Measurements from ENCODE around the gene TPM3.
"Not testable (repeated sequence)": the region's sequence is repeated elsewhere in the genome, so short reads cannot be mapped to it uniquely, and the experiment has no call there.

Gene TPM3

GRCh38 chr1:154205778-154206177 lies 13.9 kb upstream of the TPM3 start:
- not testable (repeated sequence) for DNase-seq

GRCh38 chr1:154199563-154199879 lies 7.6 kb upstream of the TPM3 start:
- DNase-seq: no peak

- peak; percentile 33 for DNase-seq
These were observed 7.1 kb upstream of the TPM3 start for GRCh38 chr1:154198756-154199562.

GRCh38 chr1:154193821-154194220 lies 1.9 kb upstream of the TPM3 start:
- DNase-seq: no peak

- DNase-seq: no peak
These were observed 576 bp upstream of the TPM3 start for GRCh38 chr1:154192476-154192875.

GRCh38 chr1:154190550-154190949 lies 1.4 kb downstream of the TPM3 start:
- no peak for DNase-seq

- no peak for DNase-seq
These were observed 4.9 kb downstream of the TPM3 start for GRCh38 chr1:154186852-154187501.

- DNase-seq: peak; percentile 93
These were observed 5.7 kb downstream of the TPM3 start for GRCh38 chr1:154186177-154186576.

GRCh38 chr1:154183046-154183915 lies 8.6 kb downstream of the TPM3 start:
- peak; percentile 76 for DNase-seq

- no peak for DNase-seq
These were observed 9.4 kb downstream of the TPM3 start for GRCh38 chr1:154182344-154183045.

GRCh38 chr1:154181944-154182343 lies 10.0 kb downstream of the TPM3 start:
- no peak for DNase-seq

GRCh38 chr1:154179946-154180687 lies 11.8 kb downstream of the TPM3 start:
- no peak for DNase-seq

GRCh38 chr1:154178911-154179811 lies 12.7 kb downstream of the TPM3 start:
- peak; percentile 88 for DNase-seq

- DNase-seq: no peak
These were observed 13.9 kb downstream of the TPM3 start for GRCh38 chr1:154178013-154178412.

GRCh38 chr1:154176337-154176736 lies 15.6 kb downstream of the TPM3 start:
- DNase-seq: no peak

GRCh38 chr1:154174654-154175053 lies 17.2 kb downstream of the TPM3 start:
- DNase-seq: no peak

GRCh38 chr1:154171880-154172279 lies 20.0 kb downstream of the TPM3 start:
- DNase-seq: no peak

GRCh38 chr1:154171223-154171583 lies 20.7 kb downstream of the TPM3 start:
- no peak for DNase-seq

GRCh38 chr1:154170547-154171222 lies 21.2 kb downstream of the TPM3 start:
- peak; percentile 19 for DNase-seq

GRCh38 chr1:154167461-154167860 lies 24.4 kb downstream of the TPM3 start:
- DNase-seq: no peak

GRCh38 chr1:154166207-154166606 lies 25.7 kb downstream of the TPM3 start:
- DNase-seq: no peak

All from NCI-H524 treated with DMSO at 0.1 percent for 48 hours (cell line).